Measurements from ENCODE around the gene UNC80. TPM values are rescaled to one million over a fixed set of nuclear protein-coding genes. Genes with fewer than 3 reads are reported as not detected.

UNC80 gene
- total and polyA plus RNA-seq, 2 donors (not counting 1 experiment from before 2014, with no cell fraction given) = under 0.01 TPM; not detected in 1

DNA sequence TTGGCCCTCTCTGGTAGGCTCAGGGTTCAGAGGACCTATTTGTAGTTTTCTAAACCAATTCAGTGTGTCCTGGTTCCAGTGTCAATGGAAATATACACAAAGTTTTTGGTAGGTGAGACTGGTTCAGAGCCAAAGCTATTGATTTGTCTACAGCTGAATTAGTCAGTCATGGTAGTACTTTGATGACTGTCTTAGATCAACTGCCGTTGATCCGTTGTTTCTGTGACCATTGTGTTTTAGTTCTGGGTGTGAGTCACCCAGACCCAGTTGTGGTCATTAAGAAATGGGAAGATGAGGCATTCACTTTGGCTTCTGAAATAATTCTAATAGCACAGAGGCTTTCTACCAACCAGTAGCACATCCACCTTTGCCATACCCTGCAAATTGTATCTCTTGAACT, 214.8 kb downstream of the UNC80 start:
- Histone ChIP-seq H2AFZ (ENCODE audit: low read length) (no peak overlapping the region), H3K9ac (ENCODE audit: insufficient read depth, low read length) (no peak overlapping the region)

DNA sequence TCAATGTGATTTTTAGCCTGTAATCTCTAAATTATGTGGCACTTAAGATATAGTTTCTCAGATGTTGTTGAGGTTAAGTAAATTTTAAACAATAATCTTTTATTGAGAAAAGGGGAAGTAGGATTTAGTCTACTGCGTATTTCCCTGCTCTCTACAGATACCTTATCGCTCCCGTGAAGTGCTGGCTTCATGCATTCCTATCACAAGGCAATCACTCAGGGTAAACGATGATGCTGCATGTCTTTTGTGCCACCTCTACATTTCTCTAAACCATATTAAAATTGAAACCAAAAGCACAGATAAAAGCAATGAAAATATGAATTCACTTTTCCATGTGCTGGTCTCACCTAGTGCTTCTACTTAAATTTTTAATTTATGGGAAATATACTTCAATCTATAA, 216.4 kb downstream of the UNC80 start:
- no peak for DNase-seq (ENCODE audit: low read depth in 2 of 2)
- H3K27ac ChIP-seq (ENCODE audit: insufficient read depth, low read length) = no peak overlapping the region
- no peak overlapping the region for H3K4me2 ChIP-seq (ENCODE audit: extremely low read depth, insufficient read depth, low read length)
- H3K4me1 ChIP-seq (ENCODE audit: control insufficient read depth, extremely low read depth, insufficient read depth, low read length) = no peaks in the 10 kb centered on the region
- no peak overlapping the region for H2AFZ ChIP-seq (ENCODE audit: low read length)
- H3K9me3 ChIP-seq (ENCODE audit: control insufficient read depth, insufficient read depth, low read depth, low read length) = no peaks in the 10 kb centered on the region
- H3K4me3 ChIP-seq (replicated peaks in 1 of 4; ENCODE audit: control extremely low read depth in 1 of 4, insufficient read depth in 1 of 4, low read depth in 3 of 4, low read length in 4 of 4) = no peak overlapping the region
- H3K79me2 ChIP-seq (ENCODE audit: control insufficient read depth, insufficient read depth, low read length) = no peaks in the 10 kb centered on the region
- TF ChIP-seq, protein P1, sequence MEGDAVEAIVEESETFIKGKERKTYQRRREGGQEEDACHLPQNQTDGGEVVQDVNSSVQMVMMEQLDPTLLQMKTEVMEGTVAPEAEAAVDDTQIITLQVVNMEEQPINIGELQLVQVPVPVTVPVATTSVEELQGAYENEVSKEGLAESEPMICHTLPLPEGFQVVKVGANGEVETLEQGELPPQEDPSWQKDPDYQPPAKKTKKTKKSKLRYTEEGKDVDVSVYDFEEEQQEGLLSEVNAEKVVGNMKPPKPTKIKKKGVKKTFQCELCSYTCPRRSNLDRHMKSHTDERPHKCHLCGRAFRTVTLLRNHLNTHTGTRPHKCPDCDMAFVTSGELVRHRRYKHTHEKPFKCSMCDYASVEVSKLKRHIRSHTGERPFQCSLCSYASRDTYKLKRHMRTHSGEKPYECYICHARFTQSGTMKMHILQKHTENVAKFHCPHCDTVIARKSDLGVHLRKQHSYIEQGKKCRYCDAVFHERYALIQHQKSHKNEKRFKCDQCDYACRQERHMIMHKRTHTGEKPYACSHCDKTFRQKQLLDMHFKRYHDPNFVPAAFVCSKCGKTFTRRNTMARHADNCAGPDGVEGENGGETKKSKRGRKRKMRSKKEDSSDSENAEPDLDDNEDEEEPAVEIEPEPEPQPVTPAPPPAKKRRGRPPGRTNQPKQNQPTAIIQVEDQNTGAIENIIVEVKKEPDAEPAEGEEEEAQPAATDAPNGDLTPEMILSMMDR (conservative IDR thresholded peaks at IDR 0.05 in 1 of 2, IDR thresholded peaks at IDR 0.05 in 1 of 2; ENCODE audit: low read depth in 1 of 2, low read length in 2 of 2) = no peak
- no peak for TF ChIP-seq EZH2 (IDR thresholded peaks at IDR 0.05; ENCODE audit: low read length, missing control alignments)
- H4K20me1 ChIP-seq (ENCODE audit: control insufficient read depth, extremely low read depth, insufficient read depth, low read length) = no peaks in the 10 kb centered on the region
- no peaks in the 10 kb centered on the region for H3K27me3 ChIP-seq (ENCODE audit: control insufficient read depth, insufficient read depth, low read length)
- H3K9ac ChIP-seq (ENCODE audit: insufficient read depth, low read length) = no peak overlapping the region
- no peaks in the 10 kb centered on the region for H3K36me3 ChIP-seq (ENCODE audit: control insufficient read depth, insufficient read depth, low read length)

More for the DNA sequence above, 214.8 kb downstream of the UNC80 start:
- H3K9me3 ChIP-seq (ENCODE audit: control insufficient read depth, insufficient read depth, low read depth, low read length) = no peaks in the 10 kb centered on the region
- no peak overlapping the region for H3K4me2 ChIP-seq (ENCODE audit: extremely low read depth, insufficient read depth, low read length)
- peak in 1 of 2 donors; percentile 28 for DNase-seq (ENCODE audit: low read depth in 2 of 2)
- no peaks in the 10 kb centered on the region for H3K36me3 ChIP-seq (ENCODE audit: control insufficient read depth, insufficient read depth, low read length)
- H3K4me3 ChIP-seq (replicated peaks in 1 of 4; ENCODE audit: control extremely low read depth in 1 of 4, insufficient read depth in 1 of 4, low read depth in 3 of 4, low read length in 4 of 4) = no peak overlapping the region
- no peaks in the 10 kb centered on the region for H4K20me1 ChIP-seq (ENCODE audit: control insufficient read depth, extremely low read depth, insufficient read depth, low read length)
- H3K27me3 ChIP-seq (ENCODE audit: control insufficient read depth, insufficient read depth, low read length) = no peaks in the 10 kb centered on the region
- H3K27ac ChIP-seq (ENCODE audit: insufficient read depth, low read length) = no peak overlapping the region
- TF ChIP-seq EZH2 (IDR thresholded peaks at IDR 0.05; ENCODE audit: low read length, missing control alignments) = no peak
- TF ChIP-seq, protein P1 (conservative IDR thresholded peaks at IDR 0.05 in 1 of 2, IDR thresholded peaks at IDR 0.05 in 1 of 2; ENCODE audit: low read depth in 1 of 2, low read length in 2 of 2) = no peak
- H3K79me2 ChIP-seq (ENCODE audit: control insufficient read depth, insufficient read depth, low read length) = no peaks in the 10 kb centered on the region
- H3K4me1 ChIP-seq (ENCODE audit: control insufficient read depth, extremely low read depth, insufficient read depth, low read length) = no peaks in the 10 kb centered on the region

DNA sequence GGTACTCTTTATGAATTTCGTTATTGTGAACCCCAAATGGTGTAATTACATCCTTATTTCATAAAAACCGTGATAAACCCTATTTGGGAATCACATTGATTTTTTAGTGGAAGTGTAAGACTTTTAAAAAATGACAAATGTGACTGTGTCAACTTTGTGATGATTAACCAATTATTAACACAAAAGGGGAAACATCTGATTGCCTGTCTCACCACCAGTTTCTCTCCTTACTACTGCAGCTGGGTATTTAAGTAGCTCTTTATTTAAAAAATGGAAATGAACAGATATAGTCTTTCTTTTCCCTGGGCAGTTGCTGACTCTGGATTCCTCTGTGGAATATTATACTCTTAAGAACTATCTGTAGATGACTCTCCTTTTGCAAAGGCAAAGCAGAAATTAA, 219.2 kb downstream of the UNC80 start:
- no peaks in the 10 kb centered on the region for H3K4me1 ChIP-seq (ENCODE audit: control insufficient read depth, extremely low read depth, insufficient read depth, low read length)
- H3K36me3 ChIP-seq (ENCODE audit: control insufficient read depth, insufficient read depth, low read length) = no peaks in the 10 kb centered on the region
- no peak overlapping the region for H3K9ac ChIP-seq (ENCODE audit: insufficient read depth, low read length)
- H3K79me2 ChIP-seq (ENCODE audit: control insufficient read depth, insufficient read depth, low read length) = no peaks in the 10 kb centered on the region
- H2AFZ ChIP-seq (ENCODE audit: low read length) = no peak overlapping the region
- no peaks in the 10 kb centered on the region for H3K27me3 ChIP-seq (ENCODE audit: control insufficient read depth, insufficient read depth, low read length)
- no peak for DNase-seq (ENCODE audit: low read depth in 2 of 2)
- no peaks in the 10 kb centered on the region for H4K20me1 ChIP-seq (ENCODE audit: control insufficient read depth, extremely low read depth, insufficient read depth, low read length)
- H3K27ac ChIP-seq (ENCODE audit: insufficient read depth, low read length) = no peak overlapping the region
- no peak overlapping the region for H3K4me2 ChIP-seq (ENCODE audit: extremely low read depth, insufficient read depth, low read length)
- TF ChIP-seq, protein P1 (conservative IDR thresholded peaks at IDR 0.05 in 1 of 2, IDR thresholded peaks at IDR 0.05 in 1 of 2; ENCODE audit: low read depth in 1 of 2, low read length in 2 of 2) = no peak
- TF ChIP-seq EZH2 (IDR thresholded peaks at IDR 0.05; ENCODE audit: low read length, missing control alignments) = no peak
- H3K4me3 ChIP-seq (replicated peaks in 1 of 4; ENCODE audit: control extremely low read depth in 1 of 4, insufficient read depth in 1 of 4, low read depth in 3 of 4, low read length in 4 of 4) = no peak overlapping the region
- no peaks in the 10 kb centered on the region for H3K9me3 ChIP-seq (ENCODE audit: control insufficient read depth, insufficient read depth, low read depth, low read length)
